ENCODE data around the gene OSBPL2. TPM values are rescaled to one million over a fixed set of nuclear protein-coding genes. Genes with fewer than 3 reads are reported as not detected.

OSBPL2 gene
- total and polyA plus RNA-seq, 5 donors = 20.0 to 61.6 (median 44.4) TPM

- ATAC-seq = no peak
- intact Hi-C loops (cut with DNase I) = no loop called here
- H3K4me1 ChIP-seq (ENCODE audit: control insufficient read depth, insufficient read depth, low read length) = peaks cover 6% of the 10 kb centered on the region
Measured at GRCh38 chr20:62238569-62239277, 402 bp downstream of the OSBPL2 start.

GRCh38 chr20:62239278-62239879, 1.1 kb downstream of the OSBPL2 start:
- DNase-seq = peak in 2 of 3 donors; percentile 50 to 62
- Histone ChIP-seq H3K27me3 (ENCODE audit: control insufficient read depth, insufficient read depth) (no peaks in the 10 kb centered on the region), H3K4me3 (ENCODE audit: low read length) (peak overlapping the region; percentile 80), H3K9me3 (ENCODE audit: control insufficient read depth, low read length) (no peaks in the 10 kb centered on the region), H3K4me1 (ENCODE audit: control insufficient read depth, insufficient read depth, low read length) (peaks cover 9% of the 10 kb centered on the region), H3K27ac (ENCODE audit: low read length) (peak overlapping the region; percentile 81)
- WGBS = 24% methylated on average over 23 of the region's 23 CpGs
- intact Hi-C loops (cut with DNase I) = no loop called here
- ATAC-seq = no peak

More at GRCh38 chr20:62238569-62239277, 402 bp downstream of the OSBPL2 start:
- under 1% methylated on average over 70 of the region's 70 CpGs for WGBS
- Histone ChIP-seq H3K27me3 (ENCODE audit: control insufficient read depth, insufficient read depth) (no peaks in the 10 kb centered on the region), H3K4me3 (ENCODE audit: low read length) (peak overlapping the region; percentile 80), H3K9me3 (ENCODE audit: control insufficient read depth, low read length) (no peaks in the 10 kb centered on the region), H3K27ac (ENCODE audit: low read length) (peak overlapping the region; percentile 81)
- DNase-seq = peak in 2 of 3 donors; percentile 58 to 63

GRCh38 chr20:62240020-62240685, 1.8 kb downstream of the OSBPL2 start:
- H3K4me1 ChIP-seq (ENCODE audit: control insufficient read depth, insufficient read depth, low read length) = peaks cover 13% of the 10 kb centered on the region
- 87% methylated on average over 13 of the region's 13 CpGs for WGBS
- intact Hi-C loops (cut with DNase I) = no loop called here
- no peak overlapping the region for H3K4me3 ChIP-seq (ENCODE audit: low read length)
- no peaks in the 10 kb centered on the region for H3K27me3 ChIP-seq (ENCODE audit: control insufficient read depth, insufficient read depth)
- H3K9me3 ChIP-seq (ENCODE audit: control insufficient read depth, low read length) = no peaks in the 10 kb centered on the region
- peak in 2 of 3 donors; percentile 18 to 32 for DNase-seq
- peak overlapping the region; percentile 48 for H3K27ac ChIP-seq (ENCODE audit: low read length)
- no peak for ATAC-seq

- DNase-seq = peak in 2 of 3 donors; percentile 41 to 61
- H3K9me3 ChIP-seq (ENCODE audit: control insufficient read depth, low read length) = no peaks in the 10 kb centered on the region
- H3K4me1 ChIP-seq (ENCODE audit: control insufficient read depth, insufficient read depth, low read length) = peaks cover 13% of the 10 kb centered on the region
- H3K27ac ChIP-seq (ENCODE audit: low read length) = peak overlapping the region; percentile 50
- intact Hi-C loops (cut with DNase I) = no loop called here
- ATAC-seq = no peak
- 64% methylated on average over 10 of the region's 10 CpGs for WGBS
- H3K4me3 ChIP-seq (ENCODE audit: low read length) = no peak overlapping the region
- no peaks in the 10 kb centered on the region for H3K27me3 ChIP-seq (ENCODE audit: control insufficient read depth, insufficient read depth)
Measured at GRCh38 chr20:62241506-62241905, 3.2 kb downstream of the OSBPL2 start.

- Histone ChIP-seq H3K27ac (ENCODE audit: low read length) (peak overlapping the region; percentile 50), H3K4me1 (ENCODE audit: control insufficient read depth, insufficient read depth, low read length) (peaks cover 16% of the 10 kb centered on the region), H3K9me3 (ENCODE audit: control insufficient read depth, low read length) (no peaks in the 10 kb centered on the region), H3K27me3 (ENCODE audit: control insufficient read depth, insufficient read depth) (no peaks in the 10 kb centered on the region), H3K4me3 (ENCODE audit: low read length) (no peak overlapping the region)
- 52% methylated on average over 6 of the region's 6 CpGs for WGBS
- intact Hi-C loops (cut with DNase I) = no loop called here
- no peak for ATAC-seq
- peak in 2 of 3 donors; percentile 11 to 28 for DNase-seq
Measured at GRCh38 chr20:62242176-62242575, 3.9 kb downstream of the OSBPL2 start.

- intact Hi-C loops (cut with DNase I) = no loop called here
- Histone ChIP-seq H3K9me3 (ENCODE audit: control insufficient read depth, low read length) (no peaks in the 10 kb centered on the region), H3K4me1 (ENCODE audit: control insufficient read depth, insufficient read depth, low read length) (peaks cover 19% of the 10 kb centered on the region), H3K4me3 (ENCODE audit: low read length) (no peak overlapping the region), H3K27ac (ENCODE audit: low read length) (peak overlapping the region; percentile 50), H3K27me3 (ENCODE audit: control insufficient read depth, insufficient read depth) (no peaks in the 10 kb centered on the region)
- DNase-seq (peak in 1 of 3 donors; percentile 32), ATAC-seq (no peak)
- WGBS = 86% methylated on average over 22 of the region's 22 CpGs
Measured at GRCh38 chr20:62243106-62243505, 4.8 kb downstream of the OSBPL2 start.

- intact Hi-C loops (cut with DNase I) = no loop called here
- Histone ChIP-seq H3K4me3 (ENCODE audit: low read length) (no peak overlapping the region), H3K27ac (ENCODE audit: low read length) (peak overlapping the region; percentile 30), H3K4me1 (ENCODE audit: control insufficient read depth, insufficient read depth, low read length) (peaks cover 19% of the 10 kb centered on the region), H3K9me3 (ENCODE audit: control insufficient read depth, low read length) (no peaks in the 10 kb centered on the region), H3K27me3 (ENCODE audit: control insufficient read depth, insufficient read depth) (no peaks in the 10 kb centered on the region)
- WGBS = 76% methylated on average over 21 of the region's 21 CpGs
- no peak for ATAC-seq
- DNase-seq = peak in 1 of 3 donors; percentile 53
Measured at GRCh38 chr20:62243906-62244515, 5.7 kb downstream of the OSBPL2 start.

GRCh38 chr20:62244644-62245108, 6.4 kb downstream of the OSBPL2 start:
- WGBS = 55% methylated on average over 17 of the region's 17 CpGs
- H3K27me3 ChIP-seq (ENCODE audit: control insufficient read depth, insufficient read depth) = no peaks in the 10 kb centered on the region
- H3K4me1 ChIP-seq (ENCODE audit: control insufficient read depth, insufficient read depth, low read length) = peaks cover 16% of the 10 kb centered on the region
- ATAC-seq = peak; percentile 4 to 19
- peak in 1 of 3 donors; percentile 56 for DNase-seq
- peak overlapping the region; percentile 19 for H3K27ac ChIP-seq (ENCODE audit: low read length)
- intact Hi-C loops (cut with DNase I) = no loop called here
- no peak overlapping the region for H3K4me3 ChIP-seq (ENCODE audit: low read length)
- no peaks in the 10 kb centered on the region for H3K9me3 ChIP-seq (ENCODE audit: control insufficient read depth, low read length)

GRCh38 chr20:62245911-62246280, 7.6 kb downstream of the OSBPL2 start:
- Histone ChIP-seq H3K27me3 (ENCODE audit: control insufficient read depth, insufficient read depth) (no peaks in the 10 kb centered on the region), H3K27ac (ENCODE audit: low read length) (no peak overlapping the region), H3K4me1 (ENCODE audit: control insufficient read depth, insufficient read depth, low read length) (peaks cover 16% of the 10 kb centered on the region), H3K4me3 (ENCODE audit: low read length) (no peak overlapping the region), H3K9me3 (ENCODE audit: control insufficient read depth, low read length) (no peaks in the 10 kb centered on the region)
- DNase-seq (peak in 1 of 3 donors; percentile 53), ATAC-seq (no peak)
- 87% methylated on average over 19 of the region's 19 CpGs for WGBS
- intact Hi-C loops (cut with DNase I) = no loop called here

GRCh38 chr20:62246431-62246830, 8.1 kb downstream of the OSBPL2 start:
- ATAC-seq (peak in 1 of 2 donors; percentile 2), DNase-seq (no peak)
- WGBS = 68% methylated on average over 8 of the region's 8 CpGs
- peaks cover 16% of the 10 kb centered on the region for H3K4me1 ChIP-seq (ENCODE audit: control insufficient read depth, insufficient read depth, low read length)
- intact Hi-C loops (cut with DNase I) = no loop called here
- no peaks in the 10 kb centered on the region for H3K27me3 ChIP-seq (ENCODE audit: control insufficient read depth, insufficient read depth)
- peak overlapping the region; percentile 35 for H3K27ac ChIP-seq (ENCODE audit: low read length)
- no peak overlapping the region for H3K4me3 ChIP-seq (ENCODE audit: low read length)
- no peaks in the 10 kb centered on the region for H3K9me3 ChIP-seq (ENCODE audit: control insufficient read depth, low read length)

Measured in right cardiac atrium (tissue), 5 donors.